ENCODE results near the gene GPLD1. TPM values are rescaled to one million over a fixed set of nuclear protein-coding genes. Genes with fewer than 3 reads are reported as not detected.
A peak's percentile ranks its signal among the peaks of the same experiment; 100 is the strongest.
"Not testable (repeated sequence)": the region's sequence is repeated elsewhere in the genome, so short reads cannot be mapped to it uniquely, and the experiment has no call there.

The GPLD1 gene
- total RNA-seq, 1 donor from 2014 or later: 0.48 TPM

DNA sequence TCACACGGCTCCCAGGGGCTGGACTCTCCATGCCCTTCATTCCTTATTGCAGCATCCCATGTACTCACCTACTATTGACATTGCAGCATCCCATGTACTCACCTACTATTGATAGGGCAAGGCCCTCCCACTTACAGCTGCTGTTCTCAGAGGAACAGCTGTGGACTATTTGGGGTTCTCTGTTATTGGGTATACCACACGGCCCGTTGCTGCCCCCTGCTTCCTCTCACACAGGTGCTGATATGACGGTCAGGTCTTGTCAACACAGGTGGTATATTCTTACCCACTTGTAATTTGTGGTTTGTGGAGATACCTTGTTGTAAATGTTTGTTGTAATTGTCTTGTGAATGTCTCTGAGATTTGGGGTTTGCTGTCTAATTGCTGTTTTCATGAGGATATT lies 24.2 kb upstream of the GPLD1 start:
- H3K27ac Mint-ChIP-seq: no peak overlapping the region
- H3K36me3 Mint-ChIP-seq (ENCODE audit: low read depth): no peaks in the 10 kb centered on the region
- H3K4me1 Mint-ChIP-seq (ENCODE audit: low read depth): peaks cover 5% of the 10 kb centered on the region
- H3K27me3 Mint-ChIP-seq (ENCODE audit: low read depth): no peaks in the 10 kb centered on the region
- intact Hi-C loops (cut with micrococcal nuclease): no loop called here
- H3K9me3 Mint-ChIP-seq: no peaks in the 10 kb centered on the region
- no peak overlapping the region for H3K4me3 Mint-ChIP-seq (ENCODE audit: low read depth)
- DNase-seq (ENCODE audit: low spot score): no peak

DNA sequence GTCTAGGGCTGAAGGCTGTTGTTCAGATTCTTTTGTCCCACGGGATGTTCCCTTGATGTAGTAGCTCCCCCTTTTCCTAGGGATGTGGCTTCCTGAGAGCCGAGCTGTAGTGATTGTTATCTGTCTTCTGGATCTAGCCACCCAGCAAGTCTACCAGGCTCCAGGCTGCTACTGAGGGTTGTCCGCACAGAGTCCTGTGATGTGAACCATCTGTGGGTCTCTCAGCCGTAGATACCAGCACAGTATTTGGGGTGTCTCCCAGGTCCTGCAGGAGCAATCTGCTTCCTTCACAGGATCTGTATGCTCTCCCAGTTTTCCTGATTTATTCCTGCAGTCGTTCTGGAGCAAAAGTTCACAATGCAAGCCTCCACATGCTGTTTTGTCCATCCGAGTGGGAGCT lies 22.6 kb upstream of the GPLD1 start:
- DNase-seq (ENCODE audit: low spot score); H3K27ac Mint-ChIP-seq; intact Hi-C loops (cut with micrococcal nuclease); H3K36me3 Mint-ChIP-seq (ENCODE audit: low read depth); H3K4me1 Mint-ChIP-seq (ENCODE audit: low read depth); H3K4me3 Mint-ChIP-seq (ENCODE audit: low read depth); H3K9me3 Mint-ChIP-seq; H3K27me3 Mint-ChIP-seq (ENCODE audit: low read depth): not testable (repeated sequence)

DNA sequence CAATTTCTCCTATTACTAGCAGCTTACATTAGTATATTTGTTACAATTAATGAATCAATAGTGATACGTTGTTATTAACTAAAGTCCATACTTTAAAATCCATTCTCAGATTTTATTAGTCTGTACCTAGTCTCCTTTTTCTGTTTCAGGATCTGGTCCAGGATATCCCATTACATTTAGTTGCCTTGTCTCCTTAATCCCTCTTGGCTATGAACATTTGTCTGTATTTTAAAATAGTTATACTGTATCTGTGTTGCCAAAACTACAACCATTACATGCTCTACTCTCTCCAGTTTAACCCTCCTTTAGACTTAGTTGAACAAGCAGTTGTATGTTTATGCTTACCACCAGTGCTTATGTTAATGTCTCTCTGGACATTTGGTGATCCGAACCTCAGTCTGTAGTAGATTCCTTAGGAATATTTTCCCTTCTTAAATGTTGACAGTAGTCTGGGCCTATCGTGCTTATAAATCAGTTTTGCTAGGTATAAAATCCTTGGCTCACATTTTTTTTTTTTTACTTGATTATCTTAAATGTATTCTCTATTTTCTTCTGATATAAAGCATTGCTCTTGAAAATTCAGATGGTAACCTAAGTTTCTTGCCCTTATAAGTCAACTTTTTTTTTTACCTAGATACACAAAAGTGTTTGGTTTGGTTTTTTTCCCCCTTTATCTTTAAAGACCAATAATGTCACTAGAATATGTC lies 17.6 kb upstream of the GPLD1 start:
- Mint-ChIP-seq H3K27ac (no peak overlapping the region), H3K36me3 (ENCODE audit: low read depth) (peaks cover 6% of the 10 kb centered on the region), H3K9me3 (no peaks in the 10 kb centered on the region), H3K4me1 (ENCODE audit: low read depth) (no peaks in the 10 kb centered on the region), H3K4me3 (ENCODE audit: low read depth) (no peak overlapping the region), H3K27me3 (ENCODE audit: low read depth) (no peaks in the 10 kb centered on the region)
- DNase-seq (ENCODE audit: low spot score): no peak
- intact Hi-C loops (cut with micrococcal nuclease): no loop called here

DNA sequence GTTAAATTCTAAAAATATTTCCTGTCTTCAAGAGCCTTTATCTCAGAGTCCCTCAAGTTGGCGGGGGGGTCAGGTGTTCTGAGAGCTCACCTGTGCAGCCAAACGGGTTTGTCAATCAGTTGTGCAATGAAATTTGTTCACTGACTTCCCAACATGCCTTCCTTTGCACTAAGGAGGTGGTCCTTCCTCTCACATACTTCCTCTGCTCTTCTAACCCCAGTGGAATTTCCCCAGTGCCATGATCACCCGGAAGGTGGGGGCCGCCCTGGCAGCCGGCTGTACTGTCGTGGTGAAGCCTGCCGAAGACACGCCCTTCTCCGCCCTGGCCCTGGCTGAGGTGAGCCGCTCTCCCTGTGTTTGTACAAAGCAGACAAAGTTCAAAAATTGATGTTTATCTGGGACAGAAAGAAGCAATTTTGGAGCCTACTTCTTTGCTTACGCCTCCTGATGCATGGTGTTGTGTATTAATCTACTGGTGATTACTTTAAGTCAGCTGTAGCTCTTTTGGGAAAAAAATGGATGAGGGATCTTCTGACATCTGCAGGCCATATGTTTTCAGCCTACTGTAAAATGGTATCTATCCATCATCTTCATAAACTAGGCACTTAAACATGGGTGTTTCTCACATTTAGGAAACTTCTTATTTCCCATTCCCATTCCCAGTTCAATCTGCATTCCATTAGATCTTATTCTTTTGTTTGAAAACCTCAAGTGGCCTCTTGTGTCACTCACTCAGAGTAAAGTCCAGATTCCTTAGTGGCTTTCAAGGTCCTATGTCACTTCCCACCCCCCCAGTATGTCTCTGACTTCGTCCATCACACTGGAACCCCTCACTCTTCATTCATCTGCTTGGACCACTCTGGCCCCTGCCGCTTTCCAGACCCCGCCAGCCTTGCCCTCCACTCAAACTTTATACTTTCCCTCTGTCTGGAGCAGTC lies 15.5 kb upstream of the GPLD1 start:
- no peaks in the 10 kb centered on the region for H3K27me3 Mint-ChIP-seq (ENCODE audit: low read depth)
- intact Hi-C loops (cut with micrococcal nuclease): no loop called here

DNA sequence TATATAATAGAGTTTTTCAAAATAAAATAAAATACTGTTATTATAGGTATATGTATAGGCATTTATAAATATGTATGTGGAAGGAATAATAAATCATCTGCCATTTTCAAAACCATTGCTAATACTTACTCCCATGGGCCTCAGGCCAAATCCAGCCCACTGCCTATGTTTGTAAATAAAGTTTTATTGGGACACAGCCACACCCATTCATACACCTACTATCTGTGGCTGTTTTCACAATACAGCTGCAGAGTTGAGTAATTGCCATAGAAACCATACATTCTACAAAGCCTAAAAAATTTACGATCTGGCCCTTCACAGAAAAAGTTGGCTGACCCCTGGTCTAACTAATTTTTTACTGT lies 14.9 kb upstream of the GPLD1 start:
- H3K9me3 Mint-ChIP-seq: no peaks in the 10 kb centered on the region
- H3K4me3 Mint-ChIP-seq (ENCODE audit: low read depth): no peak overlapping the region
- peaks cover 2% of the 10 kb centered on the region for H3K4me1 Mint-ChIP-seq (ENCODE audit: low read depth)
- no peaks in the 10 kb centered on the region for H3K27me3 Mint-ChIP-seq (ENCODE audit: low read depth)
- H3K27ac Mint-ChIP-seq: no peak overlapping the region
- DNase-seq (ENCODE audit: low spot score): no peak
- intact Hi-C loops (cut with micrococcal nuclease): no loop called here
- peaks cover 6% of the 10 kb centered on the region for H3K36me3 Mint-ChIP-seq (ENCODE audit: low read depth)

More for the DNA sequence above, 15.5 kb upstream of the GPLD1 start:
- Mint-ChIP-seq H3K36me3 (ENCODE audit: low read depth) (peaks cover 6% of the 10 kb centered on the region), H3K4me3 (ENCODE audit: low read depth) (no peak overlapping the region), H3K9me3 (no peaks in the 10 kb centered on the region), H3K4me1 (ENCODE audit: low read depth) (peaks cover 2% of the 10 kb centered on the region), H3K27ac (no peak overlapping the region)
- DNase-seq (ENCODE audit: low spot score): no peak

DNA sequence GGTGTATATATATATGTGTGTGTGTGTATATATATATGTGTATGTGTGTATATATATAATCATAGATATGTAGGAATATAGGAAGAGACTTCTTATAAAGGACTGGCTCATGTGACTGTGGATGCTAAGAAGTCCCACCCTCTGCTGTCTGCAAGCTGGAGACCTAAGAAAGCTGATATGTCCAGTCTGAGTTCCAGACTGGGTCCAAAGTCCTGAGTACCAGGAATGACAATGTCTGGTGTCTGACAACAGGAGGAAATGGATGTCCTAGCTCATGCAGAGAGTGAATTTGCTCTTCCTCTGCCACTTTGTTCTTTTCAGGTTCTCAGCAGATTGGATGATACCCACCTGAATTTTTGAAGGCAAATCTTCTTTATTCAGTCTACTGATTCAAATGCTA lies 12.5 kb upstream of the GPLD1 start:
- Mint-ChIP-seq H3K9me3 (peaks cover 4% of the 10 kb centered on the region), H3K36me3 (ENCODE audit: low read depth) (peaks cover 11% of the 10 kb centered on the region), H3K4me1 (ENCODE audit: low read depth) (peaks cover 10% of the 10 kb centered on the region), H3K27me3 (ENCODE audit: low read depth) (no peaks in the 10 kb centered on the region), H3K4me3 (ENCODE audit: low read depth) (no peak overlapping the region), H3K27ac (no peak overlapping the region)
- no peak for DNase-seq (ENCODE audit: low spot score)
- intact Hi-C loops (cut with micrococcal nuclease): no loop called here

DNA sequence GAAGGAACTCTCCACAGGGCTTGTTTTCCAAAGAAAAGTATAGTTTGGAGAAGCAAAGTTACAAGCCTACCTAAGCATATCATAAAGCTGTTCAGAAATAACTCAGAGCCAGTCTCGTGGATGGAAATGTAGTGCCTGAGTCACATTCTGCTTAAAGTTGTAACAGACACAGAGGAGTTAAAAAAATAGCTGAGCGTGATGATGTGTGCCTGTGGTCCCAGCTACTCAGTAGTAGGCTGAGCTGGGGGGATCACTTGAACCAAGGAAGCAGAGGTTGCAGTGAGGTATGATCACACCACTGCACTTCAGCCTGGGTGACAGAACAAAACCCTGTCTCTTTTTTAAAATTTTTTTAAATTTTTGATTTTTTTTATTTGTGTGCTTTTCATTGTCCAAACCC lies 12.0 kb upstream of the GPLD1 start:
- peaks cover 14% of the 10 kb centered on the region for H3K36me3 Mint-ChIP-seq (ENCODE audit: low read depth)
- no peak overlapping the region for H3K27ac Mint-ChIP-seq
- H3K9me3 Mint-ChIP-seq: peaks cover 8% of the 10 kb centered on the region
- no peak overlapping the region for H3K4me3 Mint-ChIP-seq (ENCODE audit: low read depth)
- DNase-seq (ENCODE audit: low spot score): no peak
- H3K27me3 Mint-ChIP-seq (ENCODE audit: low read depth): no peaks in the 10 kb centered on the region
- intact Hi-C loops (cut with micrococcal nuclease): no loop called here
- peaks cover 10% of the 10 kb centered on the region for H3K4me1 Mint-ChIP-seq (ENCODE audit: low read depth)

DNA sequence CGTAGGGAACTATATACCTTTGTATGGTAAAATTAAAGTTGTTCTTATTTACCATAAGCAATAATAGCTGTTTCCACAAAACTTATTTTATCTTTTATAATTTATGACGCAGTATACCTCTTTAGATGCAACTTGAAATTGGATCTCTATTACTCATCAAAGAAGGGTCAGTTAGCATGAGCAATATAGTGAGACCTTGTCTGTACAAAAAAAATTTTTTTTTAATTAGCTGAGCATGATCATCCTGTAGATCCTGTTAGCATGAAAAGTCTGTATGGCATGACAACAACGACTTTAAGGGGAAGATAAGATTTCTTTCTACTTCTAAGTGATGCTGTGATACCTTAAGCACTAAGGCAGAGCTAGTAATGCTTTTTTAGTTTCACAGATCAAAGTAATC lies 11.3 kb upstream of the GPLD1 start:
- intact Hi-C loops (cut with micrococcal nuclease): no loop called here
- Mint-ChIP-seq H3K27ac (no peak overlapping the region), H3K9me3 (peaks cover 8% of the 10 kb centered on the region), H3K36me3 (ENCODE audit: low read depth) (peaks cover 14% of the 10 kb centered on the region), H3K4me3 (ENCODE audit: low read depth) (no peak overlapping the region), H3K27me3 (ENCODE audit: low read depth) (no peaks in the 10 kb centered on the region), H3K4me1 (ENCODE audit: low read depth) (peaks cover 11% of the 10 kb centered on the region)
- DNase-seq (ENCODE audit: low spot score): no peak

DNA sequence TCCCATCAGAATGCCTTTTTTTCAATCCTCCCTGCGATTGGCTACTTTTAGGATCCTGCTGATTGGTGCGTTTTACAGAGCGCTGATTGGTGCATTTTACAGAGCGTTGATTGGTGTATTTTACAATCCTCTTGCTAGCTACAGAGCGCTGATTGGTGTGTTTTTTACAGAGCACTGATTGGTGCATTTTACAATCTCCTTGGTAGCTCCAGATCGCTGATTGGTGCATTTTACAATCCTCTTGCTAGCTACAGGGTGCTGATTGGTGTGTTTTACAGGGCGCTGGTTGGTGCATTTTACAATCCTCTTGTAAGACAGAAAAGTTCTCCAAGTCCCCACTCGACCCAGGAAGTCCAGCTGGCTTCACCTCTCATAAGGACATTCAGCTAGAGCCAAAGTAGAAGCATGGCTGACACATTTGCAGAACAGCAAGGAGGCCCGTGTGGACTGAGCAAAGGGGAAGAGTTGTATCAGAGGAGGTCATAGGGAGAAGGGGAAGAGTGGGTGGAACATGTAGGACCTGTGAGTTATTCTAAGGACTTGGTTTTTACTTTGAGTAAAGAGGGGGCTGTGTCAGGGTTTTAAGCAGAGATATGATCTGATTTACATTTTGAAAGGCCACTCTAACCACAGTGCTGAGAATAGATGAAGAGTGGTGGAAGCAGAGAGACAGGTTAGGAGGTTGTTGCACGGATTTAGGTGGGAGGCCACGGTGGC lies 8.0 kb upstream of the GPLD1 start:
- H3K9me3 Mint-ChIP-seq: peaks cover 8% of the 10 kb centered on the region
- H3K27ac Mint-ChIP-seq: no peak overlapping the region
- H3K4me3 Mint-ChIP-seq (ENCODE audit: low read depth): no peak overlapping the region
- intact Hi-C loops (cut with micrococcal nuclease): loop anchor here (10.0 kb wide), 2 partner anchors 167 to 197 kb away; partner anchors contain the start of genes ACOT13 and TDP2
- DNase-seq (ENCODE audit: low spot score): no peak
- peaks cover 22% of the 10 kb centered on the region for H3K4me1 Mint-ChIP-seq (ENCODE audit: low read depth)
- H3K27me3 Mint-ChIP-seq (ENCODE audit: low read depth): peaks cover 3% of the 10 kb centered on the region
- peaks cover 14% of the 10 kb centered on the region for H3K36me3 Mint-ChIP-seq (ENCODE audit: low read depth)

DNA sequence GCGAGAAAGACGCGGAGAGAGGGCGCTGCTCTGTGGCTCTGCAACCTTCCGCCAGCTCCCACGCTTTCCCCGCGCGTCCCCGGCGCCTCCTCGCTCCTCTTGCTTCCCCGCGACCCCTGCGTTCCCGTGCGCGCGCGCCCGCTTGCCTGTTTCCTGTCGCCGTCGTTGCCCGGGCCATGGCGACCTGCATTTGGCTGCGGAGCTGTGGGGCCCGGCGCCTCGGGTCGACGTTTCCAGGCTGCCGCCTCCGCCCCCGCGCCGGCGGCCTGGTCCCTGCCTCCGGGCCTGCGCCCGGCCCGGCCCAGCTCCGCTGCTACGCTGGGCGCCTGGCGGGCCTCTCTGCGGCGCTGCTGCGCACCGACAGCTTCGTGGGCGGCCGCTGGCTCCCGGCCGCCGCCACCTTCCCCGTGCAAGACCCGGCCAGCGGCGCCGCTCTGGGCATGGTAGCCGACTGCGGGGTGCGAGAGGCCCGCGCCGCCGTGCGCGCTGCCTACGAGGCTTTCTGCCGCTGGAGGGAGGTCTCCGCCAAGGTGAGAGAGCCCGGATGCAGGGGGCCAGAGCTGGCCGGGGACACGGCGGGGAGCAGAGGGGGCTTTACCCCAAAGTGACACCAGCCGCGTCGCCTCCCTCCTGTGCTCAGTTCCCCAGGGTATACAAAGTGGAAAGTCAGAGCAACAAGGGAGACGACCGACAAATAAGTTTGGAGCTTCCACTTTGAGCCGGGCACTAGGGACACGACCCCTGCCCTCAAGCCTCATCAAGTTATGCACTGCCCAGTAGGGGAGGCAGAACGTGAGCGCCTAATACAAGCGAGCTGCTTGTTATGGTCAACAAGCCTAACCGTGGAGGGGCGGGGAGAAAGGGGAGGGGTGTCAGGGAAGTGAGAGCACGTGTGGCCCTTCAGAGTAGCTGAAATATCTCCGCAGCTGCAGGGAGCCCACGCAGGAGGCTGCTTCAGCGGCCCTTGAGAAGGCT lies 5.7 kb upstream of the GPLD1 start, which contains the start of gene ALDH5A1:
TSS of gene ALDH5A1 (plus strand) at position 149 of the 975 bp plus-strand sequence. CDS start at position 177, 28 bp downstream.
- Mint-ChIP-seq H3K27ac (peak within 1 kb of the TSS; percentile 33), H3K4me3 (ENCODE audit: low read depth) (peak within 1 kb of the TSS; percentile 80), H3K9me3 (peaks cover 8% of the 10 kb centered on the region), H3K36me3 (ENCODE audit: low read depth) (peaks cover 14% of the 10 kb centered on the region), H3K4me1 (ENCODE audit: low read depth) (peaks cover 21% of the 10 kb centered on the region), H3K27me3 (ENCODE audit: low read depth) (peaks cover 3% of the 10 kb centered on the region)
- intact Hi-C loops (cut with micrococcal nuclease): loop anchor here (2.0 to 10.0 kb wide), 3 partner anchors 92 to 200 kb away; partner anchors contain the start of genes ACOT13, MRS2 and TDP2
- DNase-seq (ENCODE audit: low spot score): peak; percentile 70

DNA sequence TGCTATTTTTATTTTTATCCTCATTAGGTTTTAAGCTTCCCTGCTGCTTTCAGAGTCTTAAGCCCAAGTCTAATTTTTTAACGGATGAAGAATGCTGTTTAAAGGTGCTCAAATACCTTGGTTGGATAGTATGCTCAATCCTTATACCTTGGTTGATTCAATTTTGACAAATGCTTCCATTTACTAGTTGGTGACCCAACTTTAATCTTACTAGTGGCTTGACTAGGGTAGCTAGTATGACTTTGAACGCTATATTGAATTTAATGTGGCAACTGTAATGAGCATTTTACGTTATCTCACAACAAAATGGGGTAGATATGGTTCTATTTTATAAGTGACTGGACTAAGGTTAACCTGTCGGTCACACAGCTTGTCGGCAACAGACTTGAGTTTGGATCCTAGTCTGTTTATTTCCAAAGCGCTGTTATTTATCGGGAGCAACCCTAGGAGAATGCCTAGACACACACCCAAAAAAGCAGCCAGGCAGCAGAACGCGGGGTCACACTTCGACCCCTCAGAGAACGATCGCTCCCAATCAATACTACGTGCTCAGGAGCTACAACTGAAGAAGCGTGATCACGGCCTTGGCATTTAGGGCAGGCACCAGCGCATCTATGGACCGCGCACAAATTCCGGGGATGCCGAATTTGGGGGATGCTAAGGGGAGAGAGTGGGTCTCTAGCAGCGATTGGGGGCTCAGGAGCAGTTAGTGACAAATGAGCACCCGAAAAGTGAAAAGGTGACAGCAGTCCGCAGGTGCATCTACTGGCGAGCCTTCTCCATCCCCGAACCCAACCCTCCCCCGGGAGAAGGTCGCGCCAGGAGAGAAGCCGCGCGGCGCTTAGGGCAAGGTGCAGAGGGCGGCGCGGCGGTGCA lies 4.8 kb upstream of the GPLD1 start:
- peaks cover 8% of the 10 kb centered on the region for H3K9me3 Mint-ChIP-seq
- no peak for DNase-seq (ENCODE audit: low spot score)
- H3K27ac Mint-ChIP-seq: peak overlapping the region; percentile 33
- H3K36me3 Mint-ChIP-seq (ENCODE audit: low read depth): peaks cover 14% of the 10 kb centered on the region
- H3K4me1 Mint-ChIP-seq (ENCODE audit: low read depth): peaks cover 21% of the 10 kb centered on the region
- H3K27me3 Mint-ChIP-seq (ENCODE audit: low read depth): peaks cover 3% of the 10 kb centered on the region
- H3K4me3 Mint-ChIP-seq (ENCODE audit: low read depth): peak overlapping the region; percentile 80
- intact Hi-C loops (cut with micrococcal nuclease): loop anchor here (2.0 to 10.0 kb wide), 3 partner anchors 91 to 201 kb away; partner anchors contain the start of genes ACOT13, MRS2 and TDP2

All from activated T-helper 2 cell treated with anti-CD3 and anti-CD28 coated beads, Interferon-gamma antibody, Interleukin-2, Interleukin-4, amounts not matched to agents 10 μg/mL and 5 μg/mL and 100 μg/mL, durations not matched to agents 14 hours and 24 hours and 36 hours (primary cell).